ENCODE data around the gene THBS3. TPM values are rescaled to one million over a fixed set of nuclear protein-coding genes. Genes with fewer than 3 reads are reported as not detected.

Gene THBS3
- total RNA-seq (2022; extraction: Qiagen RNA extraction) = 6.9 to 10.1 TPM (median 8.9 TPM) in 5 replicates

DNA sequence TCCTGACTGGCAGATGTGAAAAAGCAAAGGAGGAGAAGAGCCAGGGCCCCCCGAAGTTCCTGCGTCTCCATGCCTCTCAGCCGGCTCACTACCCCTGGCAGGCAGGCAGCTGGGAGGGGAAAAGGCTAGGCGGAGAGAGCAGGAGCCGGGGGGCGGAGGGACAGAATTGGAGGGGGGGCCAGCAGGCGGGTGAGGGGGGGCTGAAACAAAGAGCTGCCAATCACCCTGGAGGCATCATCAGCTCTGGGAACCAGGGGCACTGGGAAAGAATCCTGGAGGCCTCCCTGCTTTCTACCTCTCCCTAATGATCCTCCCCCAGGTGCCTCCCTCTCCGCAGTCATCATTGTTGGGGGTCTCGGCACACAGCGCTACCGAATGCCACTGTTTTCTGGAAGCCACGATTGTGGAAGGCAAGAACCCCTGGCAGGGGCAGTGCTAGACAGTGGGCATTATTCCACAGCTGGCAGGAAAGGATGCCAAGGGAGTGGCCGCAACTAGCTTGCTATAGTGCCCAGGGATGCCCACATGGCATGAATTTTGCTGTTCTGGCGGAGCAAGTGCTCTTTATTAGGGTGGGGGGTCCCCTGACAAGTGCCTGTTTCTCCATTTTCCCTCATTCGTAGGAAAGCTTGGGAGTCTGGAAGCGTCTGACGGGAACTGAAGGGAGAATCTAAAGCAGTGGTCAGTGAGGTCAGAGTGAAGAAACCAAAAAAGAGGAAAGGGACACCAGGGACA, at the start of gene THBS3:
Gene THBS3, minus strand, starts transcription at position 92 of the 735 bp plus-strand sequence. Its CDS starts 21 bp downstream, at position 71.

DNA sequence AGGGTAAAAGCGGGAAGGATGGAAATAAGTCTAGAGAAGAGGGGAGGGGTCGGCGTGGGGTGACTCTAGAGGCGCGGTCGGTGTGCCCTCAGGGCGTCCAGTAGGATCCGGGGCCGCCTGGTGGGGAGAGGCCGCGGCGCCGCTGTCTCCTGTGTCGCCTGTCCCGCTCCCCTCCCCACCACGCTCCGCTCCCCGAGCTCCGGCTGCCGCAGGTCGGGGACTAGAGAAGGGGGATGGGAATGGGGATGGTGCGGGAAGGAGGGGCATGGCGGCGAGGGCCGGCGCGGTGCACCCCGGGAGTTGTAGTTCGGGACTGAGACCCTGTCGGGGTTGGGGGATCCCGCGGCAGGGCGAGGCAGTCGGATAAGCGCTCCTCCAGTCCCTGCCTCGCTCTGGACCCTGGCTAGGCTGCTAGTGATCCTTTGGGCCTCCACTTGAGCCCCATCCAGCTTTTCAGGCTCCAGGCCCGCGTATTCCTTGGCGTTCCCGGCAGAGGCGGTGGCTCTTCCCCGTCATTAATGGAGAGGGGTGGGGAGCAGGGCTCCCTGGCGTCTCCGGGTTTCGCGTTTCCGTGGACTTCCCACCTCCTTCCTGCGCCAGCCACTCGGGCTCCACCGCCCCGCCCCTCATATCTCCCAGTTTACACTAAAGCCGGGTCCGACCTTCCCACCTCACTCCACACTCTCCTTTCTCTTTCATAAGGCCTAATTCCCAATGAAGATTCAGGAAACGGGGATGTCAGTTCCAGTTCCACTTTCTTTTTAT, 47.7 kb upstream of the THBS3 start, which contains the start of gene ENTREP3:
Gene ENTREP3, minus strand, starts transcription at position 241 of the 765 bp plus-strand sequence. CDS start 606 bp downstream, outside the sequence.

DNA sequence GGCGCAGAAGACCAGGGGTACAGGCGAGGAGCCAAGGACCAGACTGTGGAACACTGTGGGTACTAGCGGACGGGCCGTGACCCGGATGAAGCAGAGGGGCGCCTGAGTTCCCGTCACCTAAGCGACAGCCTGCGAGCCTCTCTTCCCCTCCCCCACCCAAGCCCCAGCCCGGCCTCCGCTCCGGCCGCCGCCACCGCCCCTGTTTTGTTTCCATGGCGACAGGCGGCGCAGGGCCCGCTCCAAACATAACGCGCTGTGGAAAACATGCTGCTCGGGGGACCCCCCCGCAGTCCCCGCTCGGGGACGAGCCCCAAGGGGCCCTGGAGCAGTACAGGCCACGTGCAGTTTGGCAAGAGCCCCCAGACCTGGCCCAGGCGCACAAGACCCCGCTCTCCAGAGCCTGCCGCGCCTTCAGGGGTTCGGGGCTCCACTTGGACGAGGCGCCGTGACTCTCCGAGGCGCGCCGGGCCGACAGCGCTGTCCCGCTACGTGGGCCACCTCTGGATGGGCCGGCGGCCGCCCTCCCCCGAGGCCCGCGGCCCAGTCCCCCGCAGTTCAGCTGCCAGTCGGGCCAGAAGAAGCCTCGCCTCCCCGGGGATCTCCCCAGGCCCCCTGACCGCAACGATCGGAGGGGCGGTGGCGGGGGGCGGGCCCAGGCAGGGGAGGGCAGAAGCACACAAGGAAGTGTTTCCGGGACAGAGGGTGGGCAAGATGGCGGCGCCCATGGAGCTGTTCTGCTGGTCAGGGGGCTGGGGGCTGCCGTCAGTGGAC, 1.0 kb upstream of the THBS3 start, which contains the start of gene MTX1:
Gene MTX1, plus strand, starts transcription at position 155 of the 771 bp plus-strand sequence. Its CDS starts 110 bp downstream, at position 265.

DNA sequence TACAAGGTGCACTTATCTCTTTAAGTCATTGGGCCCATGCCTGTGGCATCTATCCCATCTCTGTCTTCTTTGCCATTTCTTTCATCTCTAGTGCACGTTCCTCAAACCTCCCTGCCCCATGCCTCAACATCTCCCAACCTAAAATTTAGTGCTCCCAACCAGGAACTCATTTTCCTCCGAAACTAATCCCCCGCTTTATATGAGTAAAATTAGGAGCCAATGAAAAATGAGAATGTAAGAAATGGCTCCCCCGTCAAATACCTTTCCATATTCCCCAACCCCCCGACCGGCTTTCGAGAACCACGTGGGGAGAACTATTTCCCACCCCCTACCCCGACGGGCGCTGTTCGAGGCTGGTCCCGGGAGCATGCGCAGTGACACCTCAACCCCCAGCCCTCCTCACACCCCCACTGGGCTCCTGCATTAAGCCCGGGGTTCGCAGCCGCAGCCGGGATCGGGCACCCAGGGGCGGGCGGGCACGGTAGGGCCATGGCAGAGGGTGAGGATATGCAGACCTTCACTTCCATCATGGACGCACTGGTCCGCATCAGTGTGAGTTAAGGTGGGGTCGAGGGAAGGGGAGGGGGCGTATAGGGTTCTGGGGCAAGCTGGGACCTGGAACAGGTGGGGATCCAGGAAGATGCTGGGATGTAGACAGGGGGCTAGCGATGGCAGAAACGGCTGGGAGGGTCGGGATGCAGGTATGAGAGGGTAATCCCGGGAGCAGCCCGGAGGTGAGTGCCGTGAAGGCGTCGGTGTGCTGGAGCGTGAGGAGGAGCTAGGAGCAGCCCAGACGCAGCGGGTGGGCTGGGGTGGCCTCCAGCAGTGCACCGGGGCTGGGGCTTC, 34.0 kb downstream of the THBS3 start, which contains the start of gene TRIM46:
Gene TRIM46, plus strand, starts transcription at position 372 of the 846 bp plus-strand sequence. Its CDS starts 118 bp downstream, at position 490.

DNA sequence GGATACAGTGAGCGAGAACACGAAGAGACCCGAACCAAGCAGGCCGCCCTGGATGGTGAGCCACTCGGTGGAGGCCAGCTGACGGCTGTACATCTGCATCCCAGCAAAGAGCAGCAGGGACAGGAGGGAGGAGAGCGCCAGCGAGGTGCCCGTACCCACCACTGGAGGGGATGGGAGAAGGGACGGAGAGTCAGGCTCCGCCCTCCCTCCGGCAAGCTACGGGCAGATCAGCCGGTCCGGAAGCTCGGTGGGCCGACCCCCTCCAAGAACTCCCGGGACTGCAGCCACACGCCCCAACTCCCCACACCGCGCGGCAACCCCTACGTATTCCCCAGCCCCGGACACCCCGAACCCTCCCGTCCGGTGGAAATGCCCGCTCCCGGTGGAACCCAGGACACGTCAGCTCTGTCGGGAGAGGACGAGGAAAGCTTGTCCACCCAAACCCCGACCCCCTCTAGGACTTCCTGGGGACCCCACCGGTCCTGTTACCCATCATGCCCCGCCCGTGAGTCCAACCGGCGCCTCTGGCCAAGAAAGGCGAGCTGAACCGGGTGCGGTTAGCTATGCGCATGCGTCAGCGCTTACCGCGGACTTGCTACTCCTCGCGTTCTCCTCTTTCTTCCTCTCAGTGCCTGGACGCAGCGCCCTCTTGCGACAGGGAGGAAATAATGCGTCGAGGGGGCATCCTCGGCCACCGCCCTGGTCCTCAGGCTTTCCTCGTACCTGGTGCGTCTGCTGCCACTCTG, 34.8 kb downstream of the THBS3 start, which contains the start of gene KRTCAP2:
Gene KRTCAP2, minus strand, starts transcription at position 573 of the 746 bp plus-strand sequence. Its CDS starts 80 bp downstream, at position 493.

Other genes with a start within 250 kb of the THBS3 start
- gene PYGO2, start 246.1 kb downstream of the THBS3 start, total RNA-seq (2022; extraction: Qiagen RNA extraction) = 20.6 to 22.2 TPM (median 21.7 TPM) in 5 replicates
- 184 to 234 TPM (median 215 TPM) in 5 replicates for gene SHC1, start 237.2 kb downstream of the THBS3 start, total RNA-seq (2022; extraction: Qiagen RNA extraction)
- 332 to 365 TPM (median 355 TPM) in 5 replicates for gene CKS1B, start 233.2 kb downstream of the THBS3 start, total RNA-seq (2022; extraction: Qiagen RNA extraction)
- 38.5 to 48.1 TPM (median 42.6 TPM) in 5 replicates for gene FLAD1, start 224.6 kb downstream of the THBS3 start, total RNA-seq (2022; extraction: Qiagen RNA extraction)
- 0.34 TPM in 1 of 5 replicates, not detected in the others for gene LENEP, start 214.3 kb downstream of the THBS3 start, total RNA-seq (2022; extraction: Qiagen RNA extraction)
- 35.3 to 53.7 TPM (median 47.9 TPM) in 5 replicates for gene ZBTB7B, start 205.1 kb downstream of the THBS3 start, total RNA-seq (2022; extraction: Qiagen RNA extraction)
- 0.35 to 0.69 TPM (median 0.52 TPM) in 5 replicates for gene DCST2, start 174.1 kb downstream of the THBS3 start, total RNA-seq (2022; extraction: Qiagen RNA extraction)
- gene DCST1, start 174.1 kb downstream of the THBS3 start, total RNA-seq (2022; extraction: Qiagen RNA extraction) = not detected in 5 replicates
- 70.7 to 109 TPM (median 98.7 TPM) in 5 replicates for gene ADAM15, start 156.6 kb downstream of the THBS3 start, total RNA-seq (2022; extraction: Qiagen RNA extraction)
- 10.5 to 14.3 TPM (median 12.2 TPM) in 5 replicates for gene EFNA4, start 144.2 kb downstream of the THBS3 start, total RNA-seq (2022; extraction: Qiagen RNA extraction)
- 7.8 to 10.8 TPM (median 10.0 TPM) in 5 replicates for gene EFNA3, start 129.1 kb downstream of the THBS3 start, total RNA-seq (2022; extraction: Qiagen RNA extraction)
- 27.7 to 35.5 TPM (median 29.2 TPM) in 5 replicates for gene EFNA1, start 80.0 kb downstream of the THBS3 start, total RNA-seq (2022; extraction: Qiagen RNA extraction)
- gene SLC50A1, start 72.0 kb downstream of the THBS3 start, total RNA-seq (2022; extraction: Qiagen RNA extraction) = 31.2 to 37.9 TPM (median 34.9 TPM) in 5 replicates
- gene DPM3, start 67.4 kb downstream of the THBS3 start, total RNA-seq (2022; extraction: Qiagen RNA extraction) = 67.0 to 104 TPM (median 99.3 TPM) in 5 replicates
- 225 to 271 TPM (median 238 TPM) in 5 replicates for gene KRTCAP2, start 34.6 kb downstream of the THBS3 start, total RNA-seq (2022; extraction: Qiagen RNA extraction)
- 1.8 to 3.3 TPM (median 2.4 TPM) in 5 replicates for gene TRIM46, start 34.0 kb downstream of the THBS3 start, total RNA-seq (2022; extraction: Qiagen RNA extraction)
- gene MTX1, start 798 bp upstream of the THBS3 start, total RNA-seq (2022; extraction: Qiagen RNA extraction) = 67.9 to 77.0 TPM (median 73.4 TPM) in 5 replicates
- gene ENTREP3, start 47.6 kb upstream of the THBS3 start, total RNA-seq (2022; extraction: Qiagen RNA extraction) = 27.1 to 36.5 TPM (median 33.7 TPM) in 5 replicates
- 105 to 138 TPM (median 121 TPM) in 5 replicates for gene SCAMP3, start 54.5 kb upstream of the THBS3 start, total RNA-seq (2022; extraction: Qiagen RNA extraction)
- 20.9 to 32.8 TPM (median 24.4 TPM) in 5 replicates for gene CLK2, start 65.6 kb upstream of the THBS3 start, total RNA-seq (2022; extraction: Qiagen RNA extraction)
- gene HCN3, start 69.6 kb upstream of the THBS3 start, total RNA-seq (2022; extraction: Qiagen RNA extraction) = 4.0 to 6.8 TPM (median 4.6 TPM) in 5 replicates
- 0.04 to 0.10 TPM (median 0.04 TPM) in 3 of 5 replicates, not detected in the others for gene PKLR, start 93.5 kb upstream of the THBS3 start, total RNA-seq (2022; extraction: Qiagen RNA extraction)
- 162 to 194 TPM (median 163 TPM) in 5 replicates for gene FDPS, start 101.0 kb upstream of the THBS3 start, total RNA-seq (2022; extraction: Qiagen RNA extraction)
- gene RUSC1, start 113.0 kb upstream of the THBS3 start, total RNA-seq (2022; extraction: Qiagen RNA extraction) = 39.0 to 57.4 TPM (median 54.8 TPM) in 5 replicates

Data from A549 treated with Mapracorat at 1 μM for 4 hours (cell line).